Type B pancreatic cell (in vitro differentiated cells): ENCODE measurements around the gene MIPOL1. TPM values are rescaled to one million over a fixed set of nuclear protein-coding genes. Genes with fewer than 3 reads are reported as not detected.

Experiments
- DNase-seq: peaks from one replicate; pipeline ENCODE4 v3.0.0; 2021; ENCODE audit warnings: mixed read lengths; ENCODE audit not compliant: unreplicated experiment; ENCODE audit errors: extremely low spot score
- H3K27ac Mint-ChIP-seq: 2 replicates; pipeline ENCODE4 v1.8.0; 2021; ENCODE audit warnings: mild to moderate bottlenecking, mixed read lengths
- H3K27me3 Mint-ChIP-seq: 2 replicates; pipeline ENCODE4 v1.8.0; 2021; ENCODE audit warnings: mixed read lengths
- H3K36me3 Mint-ChIP-seq: 2 replicates; pipeline ENCODE4 v1.8.0; 2021; ENCODE audit warnings: mixed read lengths
- H3K4me1 Mint-ChIP-seq: one replicate; pipeline ENCODE4 v1.8.0; 2021; ENCODE audit warnings: mixed read lengths; ENCODE audit not compliant: unreplicated experiment
- H3K4me3 Mint-ChIP-seq: 2 replicates; pipeline ENCODE4 v1.8.0; 2021; ENCODE audit warnings: mild to moderate bottlenecking, mixed read lengths
- H3K9me3 Mint-ChIP-seq: 2 replicates; pipeline ENCODE4 v1.8.0; 2021; ENCODE audit warnings: mixed read lengths
- CTCF ChIP-seq: fragments of 200-600 bp; sonication (generic); conservative IDR thresholded peaks from 2 replicates; pipeline ENCODE4 v1.5.0; 2021; ENCODE audit warnings: antibody characterized with exemption, mild to moderate bottlenecking
- total RNA-seq: library from RNA; stranded (reverse); gene quantifications from 2 replicates; pipeline ENCODE4 v1.2.1, GENCODE V29; 2021; ENCODE audit warnings: low replicate concordance

MIPOL1 gene
- total RNA-seq, 1 donor from 2014 or later, result 14.5 TPM

GRCh38 chr14:37246427-37246829 is 48.7 kb downstream of the MIPOL1 start:
- no peak overlapping the region for H3K27ac Mint-ChIP-seq
- H3K4me3 Mint-ChIP-seq, result no peak overlapping the region
- no peaks in the 10 kb centered on the region for H3K27me3 Mint-ChIP-seq
- H3K36me3 Mint-ChIP-seq, result no peaks in the 10 kb centered on the region
- DNase-seq, result no peak
- no peaks in the 10 kb centered on the region for H3K9me3 Mint-ChIP-seq
- no peaks in the 10 kb centered on the region for H3K4me1 Mint-ChIP-seq
- TF ChIP-seq CTCF, result peak; percentile 94

- H3K4me3 Mint-ChIP-seq, result no peak overlapping the region
- no peaks in the 10 kb centered on the region for H3K9me3 Mint-ChIP-seq
- no peaks in the 10 kb centered on the region for H3K27me3 Mint-ChIP-seq
- H3K27ac Mint-ChIP-seq, result no peak overlapping the region
- no peaks in the 10 kb centered on the region for H3K36me3 Mint-ChIP-seq
- DNase-seq, result no peak
- no peaks in the 10 kb centered on the region for H3K4me1 Mint-ChIP-seq
- no peak for TF ChIP-seq CTCF
Observed at GRCh38 chr14:37247791-37248461, 50.2 kb downstream of the MIPOL1 start.

- Mint-ChIP-seq H3K4me3 (no peak overlapping the region), H3K4me1 (no peaks in the 10 kb centered on the region), H3K27ac (no peak overlapping the region), H3K27me3 (no peaks in the 10 kb centered on the region), H3K9me3 (no peaks in the 10 kb centered on the region), H3K36me3 (no peaks in the 10 kb centered on the region)
- no peak for DNase-seq
- peak; percentile 41 for TF ChIP-seq CTCF
Observed at GRCh38 chr14:37251775-37252174, 54.0 kb downstream of the MIPOL1 start.

- H3K9me3 Mint-ChIP-seq, result no peaks in the 10 kb centered on the region
- TF ChIP-seq CTCF, result no peak
- no peak for DNase-seq
- no peak overlapping the region for H3K27ac Mint-ChIP-seq
- H3K4me1 Mint-ChIP-seq, result peaks cover 3% of the 10 kb centered on the region
- no peaks in the 10 kb centered on the region for H3K27me3 Mint-ChIP-seq
- no peak overlapping the region for H3K4me3 Mint-ChIP-seq
- no peaks in the 10 kb centered on the region for H3K36me3 Mint-ChIP-seq
Observed at GRCh38 chr14:37252434-37252833, 54.7 kb downstream of the MIPOL1 start.

GRCh38 chr14:37253905-37254304 is 56.2 kb downstream of the MIPOL1 start:
- Mint-ChIP-seq H3K4me1 (peaks cover 8% of the 10 kb centered on the region), H3K27me3 (no peaks in the 10 kb centered on the region), H3K4me3 (no peak overlapping the region), H3K36me3 (no peaks in the 10 kb centered on the region), H3K9me3 (no peaks in the 10 kb centered on the region), H3K27ac (no peak overlapping the region)
- DNase-seq, result no peak
- no peak for TF ChIP-seq CTCF
